ENCODE data around the gene F11R. TPM values are rescaled to one million over a fixed set of nuclear protein-coding genes. Genes with fewer than 3 reads are reported as not detected.
A peak's percentile ranks its signal among the peaks of the same experiment; 100 is the strongest.

F11R gene
- total and polyA plus RNA-seq, 2 experiments from 2014 or later = 0.53 to 0.76 TPM

DNA sequence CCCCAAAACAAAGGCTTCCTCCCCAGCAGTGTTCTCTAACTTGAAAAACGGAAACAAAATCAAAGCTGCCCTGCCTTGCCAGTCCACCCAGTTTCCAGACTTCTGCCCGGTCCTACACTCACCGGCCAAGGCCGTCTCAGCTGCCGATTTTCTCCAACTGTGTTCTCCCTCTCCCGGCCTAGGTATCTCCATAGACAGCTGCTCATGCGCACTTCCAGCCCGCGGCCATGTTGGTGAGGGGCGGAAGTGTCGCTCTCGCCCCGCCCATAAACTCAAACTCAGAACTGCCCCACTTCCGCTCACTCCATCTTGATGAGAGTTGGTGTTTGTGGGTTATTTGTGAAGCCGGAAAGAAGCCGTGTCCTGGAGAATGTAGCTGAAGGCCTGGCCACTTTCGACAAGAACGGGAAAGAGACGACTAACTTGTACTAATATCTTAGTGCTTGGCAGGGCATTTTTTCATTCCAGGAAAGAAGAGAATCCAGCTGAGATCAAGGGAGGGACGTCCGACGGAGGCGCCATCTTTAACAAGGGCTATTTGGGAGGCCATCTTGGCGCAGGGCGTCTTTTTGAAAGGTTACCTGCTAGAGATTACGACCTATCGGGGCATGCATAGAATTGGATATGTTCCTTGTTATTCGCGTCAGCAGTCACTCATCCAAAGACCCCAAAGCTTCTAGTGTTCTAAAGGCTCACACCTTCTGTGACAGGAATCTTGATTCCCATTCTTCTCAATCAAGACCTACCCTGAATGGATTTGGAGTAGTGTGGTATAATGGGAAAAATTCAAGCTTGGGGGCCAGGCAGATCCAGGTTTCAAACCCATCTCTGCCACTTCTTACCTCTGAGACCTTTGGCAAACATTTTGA lies 25.0 kb upstream of the F11R start, which contains the start of gene USF1:
Gene USF1, minus strand, starts transcription at position 242 of the 869 bp plus-strand sequence. CDS start 2,702 bp downstream, outside the sequence.
- H3K36me3 ChIP-seq (ENCODE audit: low read depth) = 0 out of 2 replicates have a peak, but pooled peaks cover 3% of the 10 kb centered on the region
- peak within 1 kb of the TSS; percentile 91 for H2AFZ ChIP-seq
- TF ChIP-seq EZH2phosphoT487 (IDR thresholded peaks at IDR 0.05; ENCODE audit: insufficient read depth, low read depth) = no peak
- TF ChIP-seq EZH2 (IDR thresholded peaks at IDR 0.05; ENCODE audit: insufficient read depth, poor library complexity, severe bottlenecking) = no peak
- peak within 1 kb of the TSS; percentile 93 for H3K27ac ChIP-seq
- H4K20me1 ChIP-seq (ENCODE audit: insufficient read depth) = no peaks in the 10 kb centered on the region
- peak within 1 kb of the TSS; percentile 83 for H3K4me2 ChIP-seq (ENCODE audit: unreplicated experiment)
- peak; percentile 98 for DNase-seq
- H3K9ac ChIP-seq = peak within 1 kb of the TSS; percentile 92
- peaks cover 16% of the 10 kb centered on the region; the same call in 1 of the 2 replicates for H3F3A ChIP-seq (ENCODE audit: insufficient read depth)
- WGBS, 2 experiments (ENCODE audit: low coverage in 1 of 2, low lambda C conversion rate in 2 of 2, missing lambda C conversion rate in 2 of 2) = 1% methylated on average over 28 to 29 of the region's 29 CpGs
- no peaks in the 10 kb centered on the region for H3K9me2 ChIP-seq (ENCODE audit: insufficient read depth)
- H3K27me3 ChIP-seq (replicated peaks; ENCODE audit: insufficient read depth) = no peaks in the 10 kb centered on the region
- H3K79me2 ChIP-seq (ENCODE audit: insufficient read depth) = peaks cover 35% of the 10 kb centered on the region
- H3K9me3 ChIP-seq (ENCODE audit: low read depth) = no peaks in the 10 kb centered on the region
- in situ Hi-C loops (cut with MboI) = loop anchor here (5.0 kb wide), 1 partner anchor 51 kb away; the partner anchor contains the start of gene KLHDC9
- H3K4me3 ChIP-seq = peak within 1 kb of the TSS; percentile 91
- peaks cover 12% of the 10 kb centered on the region for H3K4me1 ChIP-seq (ENCODE audit: insufficient read depth)

DNA sequence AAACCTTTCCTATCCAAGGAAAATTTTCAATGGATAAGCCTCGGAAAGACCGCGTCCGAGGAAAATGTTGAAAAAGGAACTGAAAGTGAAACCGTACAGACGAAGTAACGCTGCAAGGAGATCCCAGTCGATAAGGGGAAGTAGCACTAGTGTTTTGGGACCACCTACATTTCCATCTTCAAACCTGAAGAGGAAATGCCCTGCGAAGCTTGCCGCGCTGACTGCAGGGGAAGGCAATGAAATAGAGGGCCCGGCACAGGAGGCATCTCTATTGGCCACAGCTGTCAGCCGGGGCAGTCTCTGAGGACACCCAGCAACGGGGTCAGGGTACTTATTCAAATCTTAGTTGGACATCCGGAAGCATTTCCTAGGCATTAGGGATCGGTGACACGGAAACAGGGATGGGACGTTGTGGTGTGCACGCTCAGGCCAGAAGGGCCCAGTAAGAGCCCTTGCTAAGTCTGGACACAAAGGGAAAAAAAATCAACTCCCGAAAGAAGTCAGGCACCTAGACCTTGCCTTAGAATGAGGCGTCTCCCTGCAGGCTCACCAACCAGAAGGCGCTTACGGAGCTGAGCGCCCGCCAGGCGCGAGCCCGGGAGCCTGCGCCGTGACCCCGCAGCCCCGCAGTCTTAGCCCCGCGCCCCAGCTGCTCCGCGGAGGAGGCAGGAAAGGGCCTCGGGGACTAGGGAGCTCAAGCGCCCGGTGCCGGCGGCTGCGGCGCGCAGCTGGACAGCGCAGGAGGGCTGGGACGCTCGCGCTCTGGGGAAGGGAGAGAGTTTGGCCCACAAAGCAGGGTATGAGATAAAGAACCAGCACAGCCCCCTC lies 24.2 kb upstream of the F11R start:
- peak; percentile 79 for DNase-seq
- Histone ChIP-seq H3K79me2 (ENCODE audit: insufficient read depth) (peaks cover 35% of the 10 kb centered on the region), H3K9me2 (ENCODE audit: insufficient read depth) (no peaks in the 10 kb centered on the region), H3K9me3 (ENCODE audit: low read depth) (no peaks in the 10 kb centered on the region), H3K27me3 (replicated peaks; ENCODE audit: insufficient read depth) (no peaks in the 10 kb centered on the region), H3K4me3 (peak overlapping the region; percentile 91), H3K9ac (peak overlapping the region; percentile 92), H3K27ac (peak overlapping the region; percentile 93), H2AFZ (peak overlapping the region; percentile 91), H3K4me1 (ENCODE audit: insufficient read depth) (peaks cover 12% of the 10 kb centered on the region), H4K20me1 (ENCODE audit: insufficient read depth) (no peaks in the 10 kb centered on the region), H3K36me3 (ENCODE audit: low read depth) (peaks cover 7% of the 10 kb centered on the region; the same call in 1 of the 2 replicates), H3F3A (ENCODE audit: insufficient read depth) (peaks cover 16% of the 10 kb centered on the region; the same call in 1 of the 2 replicates), H3K4me2 (ENCODE audit: unreplicated experiment) (peak overlapping the region; percentile 83)
- WGBS, 2 experiments (ENCODE audit: low coverage in 1 of 2, low lambda C conversion rate in 2 of 2, missing lambda C conversion rate in 2 of 2) = 1 to 2% methylated on average over 47 to 48 of the region's 48 CpGs
- TF ChIP-seq EZH2phosphoT487 (IDR thresholded peaks at IDR 0.05; ENCODE audit: insufficient read depth, low read depth) = no peak
- no peak for TF ChIP-seq EZH2 (IDR thresholded peaks at IDR 0.05; ENCODE audit: insufficient read depth, poor library complexity, severe bottlenecking)
- in situ Hi-C loops (cut with MboI) = loop anchor here (5.0 kb wide), 1 partner anchor 52 kb away; the partner anchor contains the start of gene KLHDC9

DNA sequence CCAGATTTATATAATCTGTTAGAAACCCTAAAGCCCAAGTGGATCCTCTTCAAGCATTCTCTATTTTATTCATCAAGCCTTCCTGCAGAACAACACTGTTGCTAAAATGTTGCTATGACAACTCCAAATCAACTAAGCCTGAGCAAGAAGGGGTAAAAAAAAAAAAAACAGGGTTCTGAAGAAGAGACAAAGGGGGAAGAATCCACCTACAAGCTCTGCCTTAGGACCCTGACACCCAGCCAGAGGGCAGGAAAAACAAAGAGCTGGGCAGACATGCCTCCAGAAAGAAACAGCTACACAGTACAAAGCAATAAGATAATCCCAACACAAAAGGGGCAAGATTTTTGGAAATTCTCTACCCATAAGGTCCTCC lies 23.6 kb upstream of the F11R start:
- H3K9me2 ChIP-seq (ENCODE audit: insufficient read depth) = no peaks in the 10 kb centered on the region
- peak overlapping the region; percentile 91 for H3K4me3 ChIP-seq
- peaks cover 16% of the 10 kb centered on the region; the same call in 1 of the 2 replicates for H3F3A ChIP-seq (ENCODE audit: insufficient read depth)
- peak overlapping the region; percentile 83 for H3K4me2 ChIP-seq (ENCODE audit: unreplicated experiment)
- H3K27me3 ChIP-seq (replicated peaks; ENCODE audit: insufficient read depth) = no peaks in the 10 kb centered on the region
- H3K9me3 ChIP-seq (ENCODE audit: low read depth) = no peaks in the 10 kb centered on the region
- H4K20me1 ChIP-seq (ENCODE audit: insufficient read depth) = no peaks in the 10 kb centered on the region
- H2AFZ ChIP-seq = peak overlapping the region; percentile 91
- peak; percentile 64 for DNase-seq
- peaks cover 12% of the 10 kb centered on the region for H3K4me1 ChIP-seq (ENCODE audit: insufficient read depth)
- TF ChIP-seq EZH2 (IDR thresholded peaks at IDR 0.05; ENCODE audit: insufficient read depth, poor library complexity, severe bottlenecking) (no peak), EZH2phosphoT487 (IDR thresholded peaks at IDR 0.05; ENCODE audit: insufficient read depth, low read depth) (no peak)
- H3K27ac ChIP-seq = peak overlapping the region; percentile 93
- H3K9ac ChIP-seq = peak overlapping the region; percentile 92
- peaks cover 35% of the 10 kb centered on the region for H3K79me2 ChIP-seq (ENCODE audit: insufficient read depth)
- H3K36me3 ChIP-seq (ENCODE audit: low read depth) = peaks cover 7% of the 10 kb centered on the region; the same call in 1 of the 2 replicates
- in situ Hi-C loops (cut with MboI) = no loop called here

DNA sequence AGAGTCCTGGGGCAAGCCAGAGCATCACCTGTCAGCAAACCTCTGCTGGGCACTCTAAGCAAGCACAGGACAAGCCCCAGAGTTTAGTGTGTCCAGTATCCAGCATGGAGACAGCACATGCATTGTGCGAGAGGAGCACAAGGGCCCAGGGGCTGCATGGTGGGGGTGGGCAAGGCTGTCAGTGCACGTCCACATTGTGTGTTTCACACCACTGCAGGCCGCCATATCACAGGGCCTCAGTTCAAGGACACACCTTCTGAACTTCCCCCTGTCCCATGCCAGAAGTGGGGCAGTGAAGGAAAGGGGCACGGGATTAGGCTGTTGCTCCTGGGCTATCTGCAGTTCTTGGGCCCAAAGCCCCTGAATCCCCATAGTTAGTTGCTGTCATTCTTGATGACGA lies 18.6 kb upstream of the F11R start:
- H4K20me1 ChIP-seq (ENCODE audit: insufficient read depth) = no peaks in the 10 kb centered on the region
- no peaks in the 10 kb centered on the region for H3K9me2 ChIP-seq (ENCODE audit: insufficient read depth)
- H2AFZ ChIP-seq = no peak overlapping the region
- H3K27me3 ChIP-seq (replicated peaks; ENCODE audit: insufficient read depth) = no peaks in the 10 kb centered on the region
- H3K9ac ChIP-seq = no peak overlapping the region
- peaks cover 7% of the 10 kb centered on the region; the same call in 1 of the 2 replicates for H3K36me3 ChIP-seq (ENCODE audit: low read depth)
- no peak overlapping the region for H3K27ac ChIP-seq
- H3F3A ChIP-seq (ENCODE audit: insufficient read depth) = peaks cover 9% of the 10 kb centered on the region; the same call in 1 of the 2 replicates
- 85 to 86% methylated on average over 5 of the region's 5 CpGs for WGBS, 2 experiments (ENCODE audit: low coverage in 1 of 2, low lambda C conversion rate in 2 of 2, missing lambda C conversion rate in 2 of 2)
- H3K79me2 ChIP-seq (ENCODE audit: insufficient read depth) = peaks cover 29% of the 10 kb centered on the region
- H3K4me2 ChIP-seq (ENCODE audit: unreplicated experiment) = no peak overlapping the region
- in situ Hi-C loops (cut with MboI) = no loop called here
- peaks cover 7% of the 10 kb centered on the region for H3K4me1 ChIP-seq (ENCODE audit: insufficient read depth)
- H3K9me3 ChIP-seq (ENCODE audit: low read depth) = no peaks in the 10 kb centered on the region
- no peak for DNase-seq
- TF ChIP-seq EZH2phosphoT487 (IDR thresholded peaks at IDR 0.05; ENCODE audit: insufficient read depth, low read depth) = no peak
- TF ChIP-seq EZH2 (IDR thresholded peaks at IDR 0.05; ENCODE audit: insufficient read depth, poor library complexity, severe bottlenecking) = no peak
- no peak overlapping the region for H3K4me3 ChIP-seq
